Endothelial cell of hepatic sinusoid (primary cell): ENCODE data around the gene PHLDB3.
"Not testable (repeated sequence)": the region's sequence is repeated elsewhere in the genome, so short reads cannot be mapped to it uniquely, and the experiment has no call there.

Experiments used
- in situ Hi-C: cut with HindIII; loops from 2 replicates; pipeline ENCODE4 v1.10.0; 2017; ENCODE audit warnings: low sequenced_read_pairs

PHLDB3 gene

DNA sequence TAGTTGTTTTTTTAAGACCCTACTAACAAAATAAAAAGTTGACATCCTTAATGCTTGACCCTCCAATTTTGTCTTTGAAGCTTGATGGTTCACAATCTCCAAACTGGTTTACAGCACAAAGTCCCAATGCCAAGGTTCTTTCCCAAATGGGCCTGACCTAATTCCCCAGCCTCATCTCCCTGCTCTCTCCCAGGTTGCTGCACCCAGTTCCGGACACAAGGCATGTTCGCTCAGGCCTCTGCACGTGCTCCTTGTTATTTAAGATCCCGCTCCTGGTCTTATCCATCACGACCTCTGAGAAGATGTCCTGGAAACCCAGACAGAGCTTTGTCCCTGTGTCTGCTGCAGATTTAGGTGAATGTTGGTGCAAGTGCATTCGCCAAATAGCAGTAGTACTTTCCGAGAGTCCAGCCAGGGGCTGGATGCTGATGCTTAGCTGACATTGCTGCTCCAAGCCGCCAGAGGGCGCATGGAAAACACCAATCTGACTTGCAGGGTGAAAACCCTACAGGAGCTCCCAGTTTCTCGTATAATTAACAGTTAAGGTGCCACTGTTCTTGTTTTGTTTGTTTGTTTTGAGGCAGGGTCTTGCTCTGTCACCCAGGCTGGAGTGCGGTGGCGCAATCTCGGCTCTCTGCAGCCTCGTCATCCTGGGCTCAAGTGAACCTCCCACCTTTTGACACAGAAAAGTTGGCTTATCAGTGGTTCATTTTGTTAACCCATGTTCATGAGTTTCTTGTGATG is 57.6 kb downstream of the PHLDB3 start:
- in situ Hi-C loops, result loop anchor here (5.0 kb wide), 1 partner anchor 80 kb away; the partner anchor contains the start of gene ETHE1

DNA sequence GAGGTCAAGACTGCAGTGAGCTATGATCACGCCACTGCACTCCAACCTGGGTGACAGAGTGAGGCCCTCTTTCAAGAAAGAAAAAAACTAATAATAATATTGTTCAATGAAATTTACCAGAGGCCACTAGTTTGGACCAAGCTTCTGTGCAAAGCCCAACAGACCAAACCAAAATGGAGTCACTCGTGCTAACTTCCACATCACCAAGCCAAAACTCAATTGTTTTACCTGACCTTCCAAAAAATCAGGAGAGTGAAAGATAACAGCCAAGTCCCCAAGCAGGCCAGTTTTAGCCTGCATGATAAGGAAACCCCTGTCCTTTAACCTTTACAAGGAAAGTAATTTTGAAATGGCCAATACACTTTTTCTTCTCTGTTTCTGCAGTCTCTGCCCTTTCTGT is 59.1 kb downstream of the PHLDB3 start:
- in situ Hi-C loops, result loop anchor here (5.0 kb wide), 1 partner anchor 82 kb away; the partner anchor contains the start of gene ETHE1

DNA sequence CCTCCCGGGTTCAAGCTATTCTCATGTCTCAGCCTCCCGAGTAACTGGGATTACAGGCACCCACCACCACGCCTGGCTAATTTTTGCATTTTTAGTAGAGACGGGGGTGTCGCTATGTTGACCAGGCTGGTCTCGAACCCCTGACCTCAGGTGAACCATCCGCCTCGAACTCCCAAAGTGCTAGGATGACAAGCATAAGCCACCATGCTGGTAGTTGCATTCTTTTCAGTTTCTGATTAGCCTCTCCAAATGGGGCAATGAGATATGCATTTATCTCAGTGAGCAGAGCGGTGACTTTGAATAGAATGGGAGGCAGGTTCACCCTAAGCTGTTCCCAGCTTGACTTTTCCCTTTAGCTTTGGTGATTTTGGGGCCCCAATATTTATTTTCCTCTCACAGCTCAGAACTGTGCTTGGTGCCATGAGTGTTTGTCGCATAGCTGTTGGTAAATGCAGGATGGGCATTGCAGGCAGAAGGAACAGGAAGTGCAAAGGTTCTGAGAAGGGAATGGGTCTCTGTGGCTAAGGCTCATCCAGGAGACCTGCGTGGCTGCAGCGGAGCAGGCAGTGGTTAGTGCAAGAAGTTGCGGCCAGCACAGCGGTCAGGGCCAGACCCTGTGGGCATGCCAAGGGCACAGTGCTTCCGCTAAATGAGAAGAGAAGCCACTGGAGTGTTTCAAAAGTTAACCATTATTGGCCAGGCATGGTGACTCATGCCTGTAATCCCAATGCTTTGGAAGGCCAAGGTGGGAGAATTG is 59.8 kb downstream of the PHLDB3 start:
- in situ Hi-C loops, result loop anchor here (5.0 kb wide), 1 partner anchor 83 kb away; the partner anchor contains the start of gene ETHE1

DNA sequence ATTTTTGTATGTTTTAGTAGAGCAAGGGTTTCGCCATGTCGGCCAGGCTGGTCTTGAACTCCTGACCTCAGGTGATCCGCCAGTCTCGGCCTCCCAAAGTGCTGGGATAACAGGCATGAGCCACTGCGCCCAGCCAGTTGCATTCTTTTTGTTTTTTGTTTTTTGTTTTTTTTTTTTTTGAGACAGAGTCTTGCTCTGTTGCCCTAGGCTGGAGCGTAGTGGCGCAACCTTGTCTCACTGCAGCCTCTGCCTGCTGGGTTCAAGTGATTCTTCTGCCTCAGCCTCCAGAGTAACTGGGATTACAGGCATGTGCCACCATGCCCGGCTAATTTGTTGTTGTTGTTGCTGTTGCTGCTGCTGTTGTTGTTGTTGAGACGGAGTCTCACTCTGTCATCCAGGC is 60.5 kb downstream of the PHLDB3 start:
- in situ Hi-C loops, result not testable (repeated sequence)

DNA sequence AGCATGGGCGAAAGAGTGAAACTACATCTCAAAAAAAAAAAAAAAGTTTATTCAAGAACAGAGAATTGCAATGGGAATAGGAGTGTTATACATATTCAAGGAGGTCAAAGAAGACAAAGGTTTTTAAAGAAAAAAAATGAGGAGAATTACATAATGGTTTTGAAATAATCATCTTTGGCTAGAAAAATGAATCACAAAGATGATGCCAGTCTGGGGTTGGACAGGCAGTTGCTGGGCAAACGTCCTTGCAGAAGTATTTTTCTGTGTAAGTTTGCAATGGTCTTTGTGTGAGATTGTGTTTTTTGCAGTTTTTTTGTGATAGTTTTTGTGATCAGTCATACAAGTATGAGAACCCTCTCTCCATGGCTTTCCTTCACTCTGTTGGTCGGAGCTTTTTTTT is 62.8 kb downstream of the PHLDB3 start:
- in situ Hi-C loops, result no loop called here

DNA sequence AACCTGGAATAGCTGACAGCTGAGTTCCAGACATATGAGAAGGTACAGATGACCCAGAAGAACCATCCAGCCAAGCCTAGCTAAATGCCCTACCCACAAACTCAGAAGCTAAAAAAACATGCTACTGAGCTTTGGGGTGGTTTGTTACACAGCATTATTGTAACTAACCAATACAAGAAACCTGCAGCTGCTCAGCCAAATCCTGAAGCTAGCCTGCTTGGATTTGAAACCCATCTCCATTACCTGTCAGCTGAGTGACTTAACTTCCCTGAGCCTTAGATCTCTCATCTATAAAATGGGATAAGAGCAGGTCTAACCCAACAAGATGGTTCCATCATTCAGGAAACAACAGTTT is 64.9 kb downstream of the PHLDB3 start:
- in situ Hi-C loops, result no loop called here

DNA sequence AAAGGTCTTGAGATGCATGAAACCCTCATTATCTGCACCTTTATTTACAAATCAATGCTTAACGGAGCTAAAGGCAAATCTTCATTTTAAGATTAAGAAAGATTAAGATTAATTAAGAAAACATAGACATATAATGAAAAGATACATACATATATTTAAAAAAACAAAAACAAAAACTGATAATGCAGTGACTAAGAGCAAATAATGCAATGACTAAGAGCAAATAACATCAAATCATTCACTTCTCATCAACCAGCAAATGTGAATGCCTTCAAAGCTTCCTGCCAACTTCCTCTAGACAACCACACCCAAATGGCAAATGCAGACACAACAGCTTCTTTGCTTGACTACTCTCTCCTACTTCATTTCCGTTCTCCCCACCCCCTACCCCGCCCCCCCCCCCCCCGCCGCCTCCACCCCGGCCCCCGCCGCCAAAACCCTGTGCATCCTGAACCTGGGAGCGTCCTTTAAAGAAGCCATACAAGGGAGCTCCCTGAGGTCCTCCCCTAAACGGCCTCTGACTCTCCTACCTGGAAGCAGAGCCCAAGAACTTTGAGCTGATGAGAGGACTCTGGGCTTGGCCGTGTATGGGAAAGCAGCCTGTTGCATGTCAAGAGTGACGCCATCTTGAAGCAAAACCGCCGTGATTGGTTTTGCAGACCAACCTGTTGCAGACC is 65.4 kb downstream of the PHLDB3 start:
- in situ Hi-C loops, result no loop called here

DNA sequence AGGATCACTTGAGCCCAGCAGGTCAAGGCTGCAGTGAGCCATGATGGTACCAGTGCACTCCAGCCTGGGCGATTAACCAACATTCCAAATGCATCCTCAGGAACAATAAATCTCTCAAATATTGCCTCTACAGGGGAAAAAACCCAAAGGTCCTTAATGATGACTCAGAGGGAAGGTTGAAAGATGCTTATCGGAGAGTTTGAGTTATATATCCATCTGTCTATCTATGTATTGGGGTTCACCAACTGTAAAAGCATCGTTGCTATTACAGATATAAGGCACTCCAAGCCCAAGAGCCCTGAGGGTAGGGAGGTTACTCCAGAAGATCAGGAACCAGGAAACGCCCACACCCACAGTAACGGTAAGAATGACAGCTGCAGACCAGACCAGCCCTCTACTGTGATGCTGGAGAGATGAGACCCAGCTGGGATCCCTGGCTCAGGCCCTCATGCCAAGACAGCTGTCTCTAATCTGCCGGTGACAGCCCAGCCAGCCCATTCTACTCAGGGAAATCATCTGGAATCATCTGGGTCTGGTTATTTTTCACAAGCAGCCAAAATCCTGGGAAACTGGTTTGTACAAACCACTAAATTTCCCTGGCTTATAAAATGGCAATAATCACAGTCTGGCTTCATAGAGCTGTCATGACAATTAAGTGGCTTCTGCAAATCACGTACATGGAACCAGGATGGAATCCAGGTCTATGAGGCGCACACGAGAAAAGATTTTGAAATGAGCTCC is 66.1 kb downstream of the PHLDB3 start:
- in situ Hi-C loops, result no loop called here

DNA sequence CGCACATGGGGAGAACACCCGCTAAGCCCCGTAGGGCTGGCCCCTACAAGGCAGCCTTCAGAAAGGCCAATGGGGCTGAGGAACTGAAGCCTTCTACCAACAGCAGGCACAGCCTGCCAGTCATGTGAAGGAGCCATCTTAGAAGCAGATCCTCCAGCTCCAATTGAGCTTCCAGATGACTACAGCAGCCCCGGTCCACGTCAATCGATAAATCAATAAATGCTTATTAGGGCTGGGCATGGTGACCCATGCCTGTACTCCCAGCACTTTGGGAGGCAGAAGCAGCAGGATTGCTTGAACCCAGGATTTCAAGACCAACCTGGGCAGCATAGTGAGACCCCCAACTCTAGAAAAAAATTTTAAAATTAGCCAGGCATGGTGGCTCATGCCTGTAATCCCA is 66.8 kb downstream of the PHLDB3 start:
- in situ Hi-C loops, result no loop called here

DNA sequence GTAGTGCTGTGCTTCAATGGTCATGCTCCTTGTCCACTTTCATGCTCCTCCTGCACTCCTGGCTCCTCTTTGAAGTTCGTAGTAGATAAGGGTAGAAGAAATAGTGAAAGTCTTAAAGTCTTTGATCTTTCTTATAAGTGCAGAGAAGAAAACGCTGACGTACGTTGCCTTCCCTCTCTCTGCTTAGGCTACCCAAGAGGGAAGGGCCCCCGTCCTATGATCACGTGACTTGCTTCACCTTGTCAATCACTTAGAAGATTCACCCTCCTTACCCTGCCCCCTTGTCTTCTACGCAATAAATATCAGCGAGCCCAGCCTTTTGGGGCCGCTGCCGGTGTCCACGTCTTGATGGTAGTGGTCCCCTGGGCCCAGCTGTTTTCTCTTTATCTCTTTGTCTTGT is 67.3 kb downstream of the PHLDB3 start:
- in situ Hi-C loops, result not testable (repeated sequence)

DNA sequence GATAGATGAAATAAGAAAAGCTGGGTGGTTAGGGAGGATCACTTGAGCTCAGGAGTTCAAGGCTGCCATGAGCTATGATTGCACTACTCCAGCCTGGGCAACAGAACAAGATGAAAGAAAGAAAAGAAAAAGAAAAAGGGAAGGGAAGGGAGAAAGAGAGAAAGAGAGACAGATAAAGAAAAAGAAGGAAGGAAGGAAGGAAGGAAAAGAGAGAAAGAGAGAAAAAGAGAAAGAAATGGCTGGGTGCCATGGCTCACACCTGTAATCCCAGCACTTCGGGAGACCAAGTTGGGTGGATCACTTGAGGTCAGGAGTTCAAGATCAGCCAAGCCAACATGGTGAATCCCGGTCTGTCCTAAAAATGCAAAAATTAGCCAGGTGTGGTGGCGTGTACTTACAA is 68.8 kb downstream of the PHLDB3 start:
- in situ Hi-C loops, result no loop called here

DNA sequence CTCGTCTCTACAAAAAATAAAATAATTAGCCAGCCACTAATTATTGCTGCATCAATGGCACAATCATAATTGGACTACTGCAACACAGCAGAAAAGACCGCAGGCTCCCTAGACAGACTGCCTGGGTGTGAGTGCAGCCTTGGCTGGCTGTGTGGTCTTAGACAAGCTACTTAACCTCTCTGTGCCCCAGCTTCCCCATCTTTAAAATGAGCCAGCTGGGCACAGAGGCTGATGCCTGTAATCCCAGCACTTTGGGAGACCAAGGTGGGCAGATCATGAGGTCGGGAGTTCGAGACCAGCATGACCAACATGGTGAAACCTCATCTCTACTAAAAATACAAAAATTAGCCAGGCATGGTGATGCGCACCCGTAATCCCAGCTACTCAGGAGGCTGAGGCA is 70.9 kb downstream of the PHLDB3 start:
- in situ Hi-C loops, result no loop called here

DNA sequence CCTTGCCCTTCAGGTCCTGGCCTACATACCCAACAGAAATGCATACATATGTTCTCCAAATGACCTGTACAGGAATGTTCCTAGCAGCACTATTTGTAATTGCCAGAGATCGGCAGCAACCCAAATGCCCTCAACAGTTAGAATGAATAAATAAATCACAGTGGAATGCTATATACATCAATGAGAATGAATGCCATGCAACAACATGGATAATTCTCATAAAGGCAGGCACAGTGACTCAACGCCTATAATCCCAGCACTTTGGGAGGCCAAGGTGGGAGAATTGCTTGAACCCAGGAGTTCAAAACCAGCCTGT is 71.2 kb downstream of the PHLDB3 start:
- in situ Hi-C loops, result no loop called here

DNA sequence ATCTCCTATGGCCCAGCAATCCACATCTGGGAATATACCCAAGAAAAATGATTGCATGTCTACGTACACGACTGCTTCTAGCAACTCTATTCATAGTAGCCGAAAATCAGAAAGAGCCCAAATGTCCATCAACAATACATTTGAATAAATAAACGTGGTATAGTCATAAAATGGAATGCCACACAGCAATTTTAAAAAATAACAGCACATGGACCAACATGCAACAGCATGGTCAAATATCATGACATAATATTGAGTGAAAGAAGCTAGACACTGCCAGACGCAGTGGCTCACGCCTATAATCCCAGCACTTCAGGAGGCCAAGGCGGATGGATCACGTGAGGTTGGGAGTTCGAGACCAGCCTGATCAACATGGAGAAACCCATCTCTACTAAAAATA is 73.6 kb downstream of the PHLDB3 start:
- in situ Hi-C loops, result no loop called here

DNA sequence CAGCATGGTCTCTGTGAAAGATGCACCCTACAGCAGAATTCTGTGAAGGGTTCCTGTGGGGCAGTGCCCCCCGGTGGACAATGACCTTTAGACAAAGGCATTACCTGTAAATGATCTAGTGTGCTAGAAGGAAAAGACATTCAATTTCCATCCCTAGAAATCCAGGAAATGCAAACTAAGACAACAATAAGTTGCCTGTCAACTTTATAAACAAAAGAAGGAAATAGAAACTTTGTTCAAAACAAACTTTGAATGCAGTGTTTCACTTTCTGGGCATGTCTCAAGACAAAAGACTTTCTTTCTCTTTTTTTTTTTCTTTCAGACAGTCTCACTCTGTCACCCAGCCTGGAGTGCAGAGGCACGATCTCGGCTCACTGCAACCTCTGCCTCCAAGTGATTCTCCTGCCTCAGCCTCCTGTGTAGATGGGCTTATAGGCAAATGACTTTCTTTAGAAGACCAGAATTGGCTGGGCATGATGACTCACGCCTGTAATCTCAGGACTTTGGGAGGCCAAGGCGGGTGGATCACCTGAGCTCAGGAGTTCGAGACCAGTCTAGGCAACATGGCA is 74.3 kb downstream of the PHLDB3 start:
- in situ Hi-C loops, result no loop called here

DNA sequence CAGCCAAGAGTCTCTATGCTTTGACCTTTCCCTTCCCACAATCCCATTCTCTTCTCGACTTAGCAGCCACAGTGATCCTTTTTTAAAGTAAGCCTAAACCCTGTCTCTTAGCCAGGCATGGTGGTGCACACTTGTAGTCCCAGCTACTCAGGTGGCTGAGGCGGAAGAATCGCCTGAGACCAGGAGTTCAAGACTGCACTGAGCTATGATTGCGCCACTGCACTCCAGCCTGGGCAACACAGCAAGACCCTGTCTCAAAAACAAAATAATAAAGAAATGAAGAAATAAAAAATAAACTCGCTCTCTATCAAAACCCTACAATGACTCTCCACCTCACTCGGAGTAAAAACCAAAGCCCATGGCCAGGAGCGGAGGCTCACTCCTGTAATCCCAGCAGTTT is 75.2 kb downstream of the PHLDB3 start:
- in situ Hi-C loops, result no loop called here

DNA sequence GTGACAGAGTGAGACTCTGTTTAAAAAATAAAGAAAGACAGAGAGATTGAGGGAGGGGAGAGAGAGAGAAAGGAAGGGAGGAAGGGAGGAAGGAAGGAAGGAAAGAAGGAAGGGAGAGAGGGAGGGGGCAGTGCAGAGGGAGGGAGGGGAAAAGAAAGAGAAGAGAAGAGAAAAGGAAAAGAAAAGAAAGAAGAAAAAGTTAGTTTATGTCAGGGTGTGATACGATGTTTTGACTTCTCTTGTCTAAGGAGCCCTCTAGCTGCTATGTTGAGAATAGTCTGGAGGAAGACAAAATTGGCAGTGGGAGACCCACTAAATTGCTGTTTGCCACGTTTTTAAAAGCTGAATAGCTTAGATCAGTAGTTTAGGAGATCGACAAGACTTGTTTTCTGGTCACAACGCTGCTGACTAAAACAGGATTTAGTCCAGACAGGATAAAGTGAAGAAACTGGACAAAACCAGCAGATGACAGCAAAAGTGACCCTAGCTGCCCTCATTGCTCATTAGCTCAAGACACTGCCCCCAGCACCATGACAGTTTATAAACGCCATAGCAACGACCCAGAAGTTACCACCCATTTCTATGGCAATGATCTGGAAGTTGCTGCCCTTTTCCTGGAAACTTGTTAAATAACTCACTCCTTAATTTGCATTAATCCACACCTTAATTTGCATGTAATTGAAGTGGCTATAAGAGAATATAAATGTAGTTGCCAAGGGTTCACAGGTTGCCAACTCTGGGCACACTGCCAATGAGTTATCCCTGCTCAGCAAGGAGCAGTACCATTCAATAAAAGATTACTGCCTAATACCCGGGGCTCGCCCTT is 78.8 kb downstream of the PHLDB3 start:
- in situ Hi-C loops, result no loop called here
